ENCODE data around the gene LRIG2. TPM values are rescaled to one million over a fixed set of nuclear protein-coding genes. Genes with fewer than 3 reads are reported as not detected.
A peak's percentile ranks its signal among the peaks of the same experiment; 100 is the strongest.

Gene LRIG2
- total RNA-seq, 1 experiment from 2014 or later = 22.5 TPM

- TF ChIP-seq E2F5 (CRISPR knock-in tag; IDR thresholded peaks at IDR 0.05) (no peak), AFF4 (CRISPR knock-in tag; IDR thresholded peaks at IDR 0.05; ENCODE audit: borderline replicate concordance) (no peak), STAT6 (CRISPR knock-in tag; conservative IDR thresholded peaks at IDR 0.05; ENCODE audit: low read depth) (no peak), TEAD1 (CRISPR knock-in tag; IDR thresholded peaks at IDR 0.05) (peak; percentile 77; the same call in 1 of the 2 replicates), ESRRA (CRISPR knock-in tag; IDR thresholded peaks at IDR 0.05; ENCODE audit: borderline replicate concordance) (no peak), SP1 (CRISPR knock-in tag; conservative IDR thresholded peaks at IDR 0.05) (peak; percentile 62), ERG (CRISPR knock-in tag; IDR thresholded peaks at IDR 0.05) (no peak), ZNF138 (CRISPR knock-in tag; conservative IDR thresholded peaks at IDR 0.05) (no peak), ZNF219 (CRISPR knock-in tag; IDR thresholded peaks at IDR 0.05; ENCODE audit: borderline replicate concordance) (no peak), PREB (CRISPR knock-in tag; IDR thresholded peaks at IDR 0.05; ENCODE audit: borderline replicate concordance) (no peak), USF1 (CRISPR knock-in tag; IDR thresholded peaks at IDR 0.05) (no peak), MYBL2 (CRISPR knock-in tag; IDR thresholded peaks at IDR 0.05) (no peak; the same call in 1 of the 2 replicates), FOXP1 (CRISPR knock-in tag; IDR thresholded peaks at IDR 0.05; ENCODE audit: borderline replicate concordance) (no peak), ZNF671 (CRISPR knock-in tag; IDR thresholded peaks at IDR 0.05) (no peak), NR2C2 (CRISPR knock-in tag; IDR thresholded peaks at IDR 0.05) (no peak), CTCF (IDR thresholded peaks at IDR 0.05) (0 out of 2 replicates have a peak, but pooled peaks have one; percentile 22), GTF2I (CRISPR knock-in tag; conservative IDR thresholded peaks at IDR 0.05) (no peak), ZNF425 (CRISPR knock-in tag; conservative IDR thresholded peaks at IDR 0.05) (no peak), ZNF396 (CRISPR knock-in tag; IDR thresholded peaks at IDR 0.05; ENCODE audit: borderline replicate concordance) (no peak), MXD4 (CRISPR knock-in tag; IDR thresholded peaks at IDR 0.05; ENCODE audit: borderline replicate concordance) (no peak), FOXJ3 (CRISPR knock-in tag; IDR thresholded peaks at IDR 0.05; ENCODE audit: borderline replicate concordance) (no peak), GRHL2 (CRISPR knock-in tag; IDR thresholded peaks at IDR 0.05; ENCODE audit: insufficient replicate concordance, severe bottlenecking) (no peak)
Observed at GRCh38 chr1:113042285-113043143, 30.5 kb upstream of the LRIG2 start (continued).

All from WTC11 (cell line).